Activated CD4-positive, alpha-beta memory T cell treated with anti-CD3 and anti-CD28 coated beads, Interleukin-2, amount 10 ng/mL, durations not matched to agents 7 days and 5 days (primary cell): ENCODE measurements around the gene CNGA3. TPM values are rescaled to one million over a fixed set of nuclear protein-coding genes. Genes with fewer than 3 reads are reported as not detected.
"Not testable (repeated sequence)": the region's sequence is repeated elsewhere in the genome, so short reads cannot be mapped to it uniquely, and the experiment has no call there.

Source experiments
- CTCF ChIA-PET: fragments of 350-600 bp; sonication (Branson Sonifier 250); formaldehyde crosslinking; loops from one replicate; lab custom pipeline; 2021; ENCODE audit warnings: antibody characterized with exemption, inconsistent platforms; lab: Charles Lee
- POLR2A ChIA-PET: fragments of 350-600 bp; sonication (Branson Sonifier 250); formaldehyde crosslinking; loops from one replicate; lab custom pipeline; 2021; ENCODE audit warnings: antibody characterized with exemption; lab: Charles Lee
- DNase-seq: peaks from one replicate; pipeline ENCODE4 v3.0.0-alpha.2; 2020
- H3K27ac Mint-ChIP-seq: one replicate; pipeline ENCODE4 v1.8.0; 2021; ENCODE audit warnings: mild to moderate bottlenecking, mixed read lengths
- H3K27me3 Mint-ChIP-seq: one replicate; pipeline ENCODE4 v1.8.0; 2021; ENCODE audit warnings: mixed read lengths
- H3K36me3 Mint-ChIP-seq: one replicate; pipeline ENCODE4 v1.8.0; 2021; ENCODE audit warnings: low read depth, mixed read lengths
- H3K4me1 Mint-ChIP-seq: one replicate; pipeline ENCODE4 v1.8.0; 2021; ENCODE audit warnings: mixed read lengths
- H3K4me3 Mint-ChIP-seq: one replicate; pipeline ENCODE4 v1.8.0; 2021; ENCODE audit warnings: mild to moderate bottlenecking, mixed read lengths
- H3K9me3 Mint-ChIP-seq: one replicate; pipeline ENCODE4 v1.8.0; 2021; ENCODE audit warnings: mixed read lengths
- total RNA-seq, 2 experiments: library from RNA; stranded (reverse); gene quantifications; one replicate each; pipeline ENCODE4 v1.2.3, GENCODE V29; 2021

Gene CNGA3
- total RNA-seq, 2 experiments from 2014 or later = not detected

DNA sequence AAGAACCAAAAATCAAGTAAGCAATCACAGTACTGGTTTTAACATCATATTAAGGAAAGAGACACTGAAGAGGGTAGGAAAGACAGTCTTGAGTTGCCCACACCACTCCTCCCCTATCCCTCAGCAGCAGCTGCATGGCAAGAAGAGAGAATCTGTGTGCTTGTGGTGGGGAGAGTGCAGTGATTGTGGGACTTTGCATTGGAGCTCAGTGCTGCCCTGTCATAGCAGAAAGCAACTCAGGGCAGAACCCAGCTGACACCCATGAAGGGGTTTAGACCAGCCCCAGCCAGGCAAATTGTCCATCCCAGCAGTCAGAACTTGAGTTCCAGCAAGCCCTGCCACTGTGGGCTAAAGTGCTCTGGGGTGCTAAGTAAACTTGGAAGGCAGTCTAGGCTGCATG is 57.6 kb downstream of the CNGA3 start:
- ChIA-PET CTCF (no interaction called here), POLR2A (no interaction called here)
- Mint-ChIP-seq H3K27me3 (peaks cover 47% of the 10 kb centered on the region), H3K4me1 (peaks cover 5% of the 10 kb centered on the region), H3K4me3 (no peak overlapping the region), H3K27ac (no peak overlapping the region), H3K9me3 (no peaks in the 10 kb centered on the region), H3K36me3 (no peaks in the 10 kb centered on the region)
- DNase-seq = no peak

DNA sequence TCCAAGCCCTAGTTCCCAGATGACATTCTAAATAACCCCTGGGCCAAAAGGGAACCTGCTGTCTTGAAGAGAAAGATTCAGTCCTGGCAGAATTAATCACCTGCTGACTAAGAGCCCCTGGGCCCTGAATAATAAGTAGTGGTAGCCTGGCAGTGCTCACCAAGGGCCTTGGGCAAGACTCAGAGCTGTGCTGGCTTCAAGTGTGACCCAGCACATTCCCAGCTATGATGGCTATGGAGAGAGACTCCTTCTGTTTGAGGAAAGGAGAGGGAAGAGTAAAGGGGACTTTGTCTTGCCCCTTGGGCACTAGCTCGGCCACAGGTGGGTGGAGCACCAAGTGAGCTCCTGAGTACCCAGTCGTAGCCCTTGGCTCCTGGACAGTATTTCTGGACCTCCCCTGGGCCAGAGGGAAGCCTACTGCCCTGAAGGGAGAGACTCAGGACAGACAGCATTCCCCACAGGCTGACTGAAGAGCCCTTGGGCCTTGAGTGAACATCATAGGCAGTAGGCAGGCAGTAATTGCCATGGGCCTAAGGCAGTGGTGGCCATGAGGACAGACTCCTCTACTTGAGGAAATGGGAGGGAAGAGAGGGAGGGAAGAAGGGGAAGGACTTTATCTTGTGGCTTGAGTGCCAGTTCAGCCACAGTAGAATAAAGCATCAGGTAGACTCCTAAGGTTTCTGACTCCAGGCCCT is 58.4 kb downstream of the CNGA3 start:
- ChIA-PET POLR2A (no interaction called here), CTCF (no interaction called here)
- peaks cover 43% of the 10 kb centered on the region for H3K27me3 Mint-ChIP-seq
- no peaks in the 10 kb centered on the region for H3K9me3 Mint-ChIP-seq
- DNase-seq = no peak
- H3K4me3 Mint-ChIP-seq = no peak overlapping the region
- H3K36me3 Mint-ChIP-seq = no peaks in the 10 kb centered on the region
- no peak overlapping the region for H3K27ac Mint-ChIP-seq
- H3K4me1 Mint-ChIP-seq = peaks cover 5% of the 10 kb centered on the region

DNA sequence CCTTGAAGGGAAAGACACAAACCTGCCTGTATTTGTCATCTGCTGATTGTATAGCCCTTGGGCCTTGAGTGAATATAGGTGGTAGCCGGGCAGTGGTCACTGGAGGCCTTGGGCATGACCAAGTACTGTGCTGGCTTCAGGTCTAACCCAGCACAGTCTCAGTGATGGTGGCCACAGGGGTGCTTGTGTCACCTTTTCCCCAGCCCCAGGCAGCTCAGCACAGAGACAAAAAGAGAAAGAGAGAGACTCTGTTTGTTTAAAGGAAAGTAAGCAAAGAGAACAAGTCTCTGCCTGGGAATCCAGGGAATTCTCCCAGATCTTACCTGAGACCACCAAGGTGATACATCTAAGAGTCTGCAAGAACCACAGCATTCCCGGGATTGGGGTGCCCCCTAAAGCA is 59.0 kb downstream of the CNGA3 start:
- H3K27ac Mint-ChIP-seq = no peak overlapping the region
- POLR2A ChIA-PET = no interaction called here
- peaks cover 5% of the 10 kb centered on the region for H3K4me1 Mint-ChIP-seq
- no peaks in the 10 kb centered on the region for H3K36me3 Mint-ChIP-seq
- CTCF ChIA-PET = interaction anchor here (1.1 kb wide), 1 partner anchor 82 kb away, joined by 3 read pairs; no protein-coding TSS in a partner anchor
- H3K27me3 Mint-ChIP-seq = peaks cover 42% of the 10 kb centered on the region
- no peaks in the 10 kb centered on the region for H3K9me3 Mint-ChIP-seq
- DNase-seq = no peak
- H3K4me3 Mint-ChIP-seq = no peak overlapping the region

DNA sequence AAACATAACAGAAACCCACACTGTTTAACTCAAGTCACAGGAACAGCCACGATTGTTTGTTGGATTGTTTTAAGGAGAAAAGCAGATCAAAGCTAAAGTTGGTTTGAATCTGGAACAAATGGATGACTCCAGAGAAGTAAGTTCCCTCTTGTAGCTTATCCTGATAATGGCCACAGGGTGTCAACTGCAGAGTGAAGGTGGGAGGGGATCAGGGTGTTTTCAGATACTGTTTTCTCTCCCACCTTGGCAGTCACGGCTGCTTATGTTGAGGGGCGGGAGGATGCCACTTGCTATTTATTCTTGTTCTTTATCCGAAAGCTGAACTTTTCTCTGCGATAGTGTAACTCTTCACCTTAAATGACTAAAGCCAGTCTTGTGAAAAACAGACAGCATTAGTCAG is 61.9 kb downstream of the CNGA3 start:
- H3K4me1 Mint-ChIP-seq = peaks cover 6% of the 10 kb centered on the region
- peaks cover 21% of the 10 kb centered on the region for H3K27me3 Mint-ChIP-seq
- no peaks in the 10 kb centered on the region for H3K36me3 Mint-ChIP-seq
- no peak overlapping the region for H3K27ac Mint-ChIP-seq
- ChIA-PET POLR2A (no interaction called here), CTCF (interaction anchor here (1.1 kb wide), 1 partner anchor 24 kb away, joined by 3 read pairs; no protein-coding TSS in a partner anchor)
- H3K9me3 Mint-ChIP-seq = no peaks in the 10 kb centered on the region
- H3K4me3 Mint-ChIP-seq = no peak overlapping the region
- DNase-seq = no peak

DNA sequence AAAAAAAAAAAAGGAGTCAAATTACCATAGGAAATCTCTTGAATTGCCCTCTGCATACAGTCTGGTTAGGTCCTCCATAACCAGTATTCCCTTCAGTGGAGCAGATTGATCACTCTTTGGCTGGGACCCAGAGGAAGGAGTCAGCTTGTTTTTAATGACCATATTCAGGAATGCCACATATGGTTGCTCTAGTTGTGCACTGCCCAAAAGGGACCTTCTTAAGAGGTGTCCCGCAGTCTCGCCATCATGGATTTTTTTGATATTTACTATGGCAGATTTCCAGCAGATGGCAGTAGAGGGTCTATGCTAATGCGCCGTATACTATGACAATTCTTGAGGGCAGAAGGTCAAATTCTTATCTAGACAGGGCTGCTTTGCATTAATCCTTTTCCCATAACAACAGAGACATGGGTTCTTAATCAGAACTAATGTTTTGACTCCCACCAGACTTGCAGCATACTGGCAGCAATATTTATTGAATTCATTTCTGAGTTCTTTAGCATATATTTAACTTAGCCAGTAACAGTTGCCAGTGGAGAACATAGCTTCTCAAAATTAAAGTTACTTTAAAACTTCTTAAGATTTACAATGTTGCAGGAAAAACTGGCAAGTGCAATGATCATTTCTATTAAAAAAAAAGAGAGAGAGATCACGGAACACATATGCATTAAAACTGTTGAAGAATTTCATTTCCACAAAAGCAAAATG is 66.6 kb downstream of the CNGA3 start:
- H3K36me3 Mint-ChIP-seq = peaks cover 3% of the 10 kb centered on the region
- ChIA-PET POLR2A (interaction anchor here (0.6 to 1.9 kb wide), 6 partner anchors 39 to 196 kb away, joined by 3 to 5 read pairs (median 4); no protein-coding TSS in a partner anchor), CTCF (interaction anchor here (0.6 to 2.2 kb wide), 21 partner anchors 13 to 424 kb away, joined by 3 to 12 read pairs (median 4); no protein-coding TSS in a partner anchor)
- H3K27ac Mint-ChIP-seq = no peak overlapping the region
- peak; percentile 60 for DNase-seq
- no peak overlapping the region for H3K4me3 Mint-ChIP-seq
- H3K9me3 Mint-ChIP-seq = peaks cover 6% of the 10 kb centered on the region
- peaks cover 8% of the 10 kb centered on the region for H3K4me1 Mint-ChIP-seq
- peaks cover 11% of the 10 kb centered on the region for H3K27me3 Mint-ChIP-seq

DNA sequence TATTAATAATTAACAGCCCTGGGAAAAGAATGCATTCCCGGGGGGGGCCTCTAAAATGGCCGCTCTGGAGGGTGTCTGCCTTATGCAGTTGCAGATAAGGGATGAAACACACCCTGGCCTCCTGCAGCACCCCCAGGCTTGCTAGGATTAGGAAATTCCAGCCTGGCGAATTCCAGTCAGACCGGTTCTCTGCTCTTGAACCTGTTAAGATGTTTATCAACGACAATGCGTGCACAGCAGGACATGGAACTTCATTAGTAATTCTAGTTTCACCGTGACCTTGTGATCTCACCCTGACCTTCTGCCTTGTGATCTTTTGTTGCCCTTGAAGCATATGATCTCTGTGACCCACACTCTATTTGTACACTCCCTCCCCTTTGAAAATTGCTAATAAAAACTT is 68.0 kb downstream of the CNGA3 start:
- H3K4me1 Mint-ChIP-seq = not testable (repeated sequence)
- CTCF ChIA-PET = interaction anchor here (1.3 to 2.2 kb wide), 2 partner anchors 11 to 423 kb away, joined by 4 to 12 read pairs; no protein-coding TSS in a partner anchor

DNA sequence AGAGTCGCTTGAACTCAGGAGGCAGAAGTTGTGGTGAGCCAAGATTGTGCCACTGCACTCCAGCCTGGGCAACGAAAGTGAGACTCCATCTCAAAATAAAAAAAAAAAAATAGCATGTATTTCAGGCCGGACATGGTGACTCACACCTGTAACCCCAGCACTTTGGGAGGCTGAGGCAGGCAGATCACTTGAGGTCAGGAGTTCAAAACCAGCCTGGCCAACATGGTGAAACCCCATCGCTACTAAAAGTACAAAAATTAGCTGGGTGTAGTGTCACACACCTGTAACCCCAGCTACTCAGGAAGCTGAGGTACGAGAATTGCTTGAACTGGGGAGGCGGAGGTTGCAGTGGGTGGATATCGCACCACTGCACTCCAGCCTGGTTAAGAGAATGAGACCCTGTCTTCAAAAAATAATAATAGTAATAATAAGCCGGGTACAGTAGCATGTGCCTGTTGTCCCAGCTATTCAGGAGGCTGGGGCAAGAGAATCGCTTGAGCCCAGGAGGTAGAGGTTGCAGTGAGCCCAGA is 69.5 kb downstream of the CNGA3 start:
- H3K27me3 Mint-ChIP-seq, H3K27ac Mint-ChIP-seq, H3K9me3 Mint-ChIP-seq, H3K4me1 Mint-ChIP-seq, H3K4me3 Mint-ChIP-seq, POLR2A ChIA-PET, H3K36me3 Mint-ChIP-seq, DNase-seq: not testable (repeated sequence)
- CTCF ChIA-PET = interaction anchor here (1.0 to 1.3 kb wide), 4 partner anchors 13 to 219 kb away, joined by 3 read pairs; no protein-coding TSS in a partner anchor

More for the DNA sequence above, 68.0 kb downstream of the CNGA3 start:
- H3K4me3 Mint-ChIP-seq, H3K36me3 Mint-ChIP-seq, POLR2A ChIA-PET, DNase-seq, H3K27ac Mint-ChIP-seq, H3K9me3 Mint-ChIP-seq: not testable (repeated sequence)
- H3K27me3 Mint-ChIP-seq = peaks cover 11% of the 10 kb centered on the region

DNA sequence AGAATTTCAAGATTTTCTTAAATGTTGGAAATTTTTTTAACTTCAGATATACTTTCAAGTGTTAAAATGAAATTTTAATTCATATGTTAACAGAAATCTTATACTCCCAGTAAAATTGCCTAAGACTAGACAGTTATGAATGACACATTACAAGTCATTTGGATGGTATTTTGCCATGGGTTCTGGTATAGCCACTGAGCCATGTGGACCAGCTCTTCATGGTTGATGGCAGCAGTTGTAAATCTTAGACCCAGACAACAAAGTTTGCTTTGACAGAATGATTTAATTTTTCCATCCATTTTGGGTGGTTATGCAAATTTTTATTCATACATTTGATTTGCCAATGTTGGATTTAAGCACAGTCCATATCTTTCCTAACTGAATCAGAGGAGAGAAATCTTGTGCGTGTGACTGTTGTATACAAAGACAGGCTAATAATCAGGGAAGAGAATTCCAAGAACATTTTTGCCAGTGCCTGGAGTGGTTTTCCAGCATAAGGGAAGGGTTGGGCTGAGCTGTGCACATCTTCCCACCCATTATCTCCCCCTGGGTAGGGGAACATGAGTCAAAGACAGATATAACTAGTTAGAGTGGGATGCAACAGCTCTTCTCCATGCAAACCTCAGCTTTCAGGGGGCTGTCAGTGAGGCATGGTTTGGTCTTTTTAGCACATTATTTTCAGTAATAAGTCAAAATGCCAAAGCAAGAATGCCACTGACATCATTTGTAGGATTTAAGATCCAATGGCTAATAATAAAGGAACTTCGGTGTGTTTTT is 70.3 kb downstream of the CNGA3 start:
- Mint-ChIP-seq H3K9me3 (peaks cover 10% of the 10 kb centered on the region), H3K27ac (no peak overlapping the region), H3K4me1 (peaks cover 8% of the 10 kb centered on the region), H3K36me3 (peaks cover 7% of the 10 kb centered on the region), H3K27me3 (peaks cover 3% of the 10 kb centered on the region), H3K4me3 (no peak overlapping the region)
- POLR2A ChIA-PET = interaction anchor here (0.7 kb wide), 1 partner anchor 49 kb away, joined by 3 read pairs; no protein-coding TSS in a partner anchor
- DNase-seq = no peak
- CTCF ChIA-PET = interaction anchor here (1.3 kb wide), 3 partner anchors 66 to 218 kb away, joined by 3 read pairs; no protein-coding TSS in a partner anchor

DNA sequence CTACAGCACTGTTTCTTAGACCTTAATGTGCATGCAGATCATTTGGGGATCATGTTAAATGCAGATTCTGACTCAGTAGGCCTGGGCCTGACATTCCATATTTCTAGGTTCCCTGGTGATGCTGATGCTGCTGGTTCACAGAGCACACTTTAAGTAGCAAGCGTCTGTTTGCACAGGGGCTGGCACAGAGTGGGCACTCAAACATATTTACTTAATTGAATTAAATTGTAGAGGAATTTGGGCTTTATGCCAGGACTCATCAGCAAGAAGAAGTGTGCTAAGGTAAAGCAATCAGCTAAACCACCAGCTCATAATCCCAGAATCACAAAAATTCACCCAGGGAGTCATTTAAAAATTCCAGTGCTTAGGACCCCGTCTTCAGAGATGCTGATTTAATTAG is 73.3 kb downstream of the CNGA3 start:
- ChIA-PET CTCF (no interaction called here), POLR2A (no interaction called here)
- H3K27ac Mint-ChIP-seq = no peak overlapping the region
- peaks cover 18% of the 10 kb centered on the region for H3K9me3 Mint-ChIP-seq
- no peaks in the 10 kb centered on the region for H3K4me1 Mint-ChIP-seq
- H3K27me3 Mint-ChIP-seq = no peaks in the 10 kb centered on the region
- no peak overlapping the region for H3K4me3 Mint-ChIP-seq
- H3K36me3 Mint-ChIP-seq = peaks cover 15% of the 10 kb centered on the region
- DNase-seq = no peak

DNA sequence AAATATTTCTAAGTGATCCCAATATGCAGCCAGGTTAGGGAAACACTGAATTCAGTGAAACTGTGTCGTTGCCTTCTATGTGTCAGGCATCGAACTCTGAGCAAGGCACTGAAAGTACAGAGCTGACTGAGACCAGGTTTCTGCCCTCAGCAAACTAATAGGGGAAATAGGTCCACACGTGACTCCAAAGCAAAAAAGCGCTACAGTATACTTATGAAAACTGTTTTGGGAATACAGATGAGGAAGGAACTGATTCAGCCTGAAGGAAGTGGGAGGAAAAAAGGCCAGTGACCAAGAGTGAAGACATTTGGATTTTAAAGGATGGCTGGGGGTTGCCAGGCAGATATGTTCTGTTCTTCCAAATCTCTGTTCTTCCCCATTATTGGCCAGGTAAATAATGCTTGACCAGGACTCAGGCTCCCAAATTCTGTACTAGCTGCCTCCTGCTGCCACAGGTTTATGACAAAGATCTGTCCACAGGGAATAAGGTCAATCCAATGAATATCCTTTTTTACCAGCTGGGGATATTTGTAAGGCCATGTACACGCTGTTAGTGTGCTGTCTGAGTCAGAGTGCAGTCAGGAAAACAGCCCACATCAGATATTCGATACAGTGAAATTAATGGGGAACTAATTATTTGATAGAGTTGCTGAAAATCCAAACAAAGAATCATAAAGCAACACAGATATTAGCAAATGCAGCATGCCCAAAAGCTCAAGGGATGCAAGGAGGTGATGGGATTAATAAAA is 73.9 kb downstream of the CNGA3 start:
- ChIA-PET POLR2A (no interaction called here), CTCF (no interaction called here)
- H3K27me3 Mint-ChIP-seq = no peaks in the 10 kb centered on the region
- no peak overlapping the region for H3K4me3 Mint-ChIP-seq
- no peak overlapping the region for H3K27ac Mint-ChIP-seq
- H3K36me3 Mint-ChIP-seq = peaks cover 13% of the 10 kb centered on the region
- peaks cover 15% of the 10 kb centered on the region for H3K9me3 Mint-ChIP-seq
- no peaks in the 10 kb centered on the region for H3K4me1 Mint-ChIP-seq
- DNase-seq = no peak

DNA sequence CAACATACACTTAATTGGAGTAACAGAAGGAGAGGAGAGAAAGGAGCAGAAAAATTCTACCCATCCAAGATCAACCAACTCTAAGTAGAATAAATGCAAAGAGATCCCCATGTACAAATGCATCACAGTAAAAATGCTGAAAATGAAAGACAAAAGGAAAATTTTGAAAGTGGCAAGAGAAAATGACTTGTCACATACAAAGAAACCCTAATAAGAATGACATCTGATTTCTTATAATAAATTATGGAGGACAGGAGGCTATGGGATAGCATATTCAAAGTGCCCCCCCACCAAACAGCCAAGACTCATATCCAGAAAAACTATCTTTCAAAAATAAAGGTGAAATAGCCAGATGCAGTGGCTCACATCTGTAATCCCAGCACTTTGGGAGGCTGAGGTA is 76.2 kb downstream of the CNGA3 start:
- Mint-ChIP-seq H3K36me3 (peaks cover 13% of the 10 kb centered on the region), H3K27me3 (peaks cover 5% of the 10 kb centered on the region), H3K4me1 (no peaks in the 10 kb centered on the region), H3K4me3 (no peak overlapping the region), H3K27ac (no peak overlapping the region), H3K9me3 (peaks cover 15% of the 10 kb centered on the region)
- ChIA-PET POLR2A (no interaction called here), CTCF (no interaction called here)
- no peak for DNase-seq

DNA sequence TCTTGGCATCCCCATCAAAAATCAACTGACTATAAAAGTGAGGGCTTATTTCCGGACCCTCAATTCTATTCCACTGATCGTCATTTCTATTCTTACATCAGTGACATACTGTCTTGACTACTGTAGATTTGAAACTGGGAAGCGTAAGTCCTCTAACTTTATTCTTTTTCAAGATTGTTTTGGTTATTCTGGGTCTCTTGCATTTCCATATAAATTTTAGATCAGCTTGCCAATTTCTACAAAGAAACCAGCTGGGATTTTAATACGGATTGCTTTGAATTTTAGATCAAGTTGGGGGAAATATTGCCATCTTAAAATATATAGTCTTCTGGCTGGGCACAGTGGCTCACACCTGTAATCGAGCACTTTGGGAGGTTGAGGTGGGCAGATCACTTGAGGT is 80.5 kb downstream of the CNGA3 start:
- Mint-ChIP-seq H3K4me3 (no peak overlapping the region), H3K27ac (no peak overlapping the region), H3K4me1 (no peaks in the 10 kb centered on the region), H3K27me3 (peaks cover 5% of the 10 kb centered on the region), H3K36me3 (peaks cover 7% of the 10 kb centered on the region), H3K9me3 (peaks cover 8% of the 10 kb centered on the region)
- DNase-seq = no peak
- ChIA-PET POLR2A (interaction anchor here (0.6 kb wide), 1 partner anchor 468 kb away, joined by 3 read pairs; no protein-coding TSS in a partner anchor), CTCF (interaction anchor here (1.1 to 2.7 kb wide), 3 partner anchors 14 to 133 kb away, joined by 3 to 12 read pairs (median 6); no protein-coding TSS in a partner anchor)
